GM19397 (cell line): ENCODE data around the gene ZNF787.

Source experiments
- ATAC-seq: cut with Tn5 transposase; IDR thresholded peaks from one replicate; pipeline ENCODE4 v1.9.1; 2021; ENCODE audit warnings: mild to moderate bottlenecking, moderate library complexity; ENCODE audit not compliant: unreplicated experiment

Gene ZNF787

GRCh38 chr19:56144831-56145230 is 23.7 kb upstream of the ZNF787 start:
- ATAC-seq, result no peak

- no peak for ATAC-seq
These were observed 23.3 kb upstream of the ZNF787 start for GRCh38 chr19:56144376-56144775.

GRCh38 chr19:56142897-56143434 is 21.9 kb upstream of the ZNF787 start:
- ATAC-seq, result no peak

- no peak for ATAC-seq
These were observed 21.1 kb upstream of the ZNF787 start for GRCh38 chr19:56142087-56142787.

GRCh38 chr19:56141417-56141993 is 20.4 kb upstream of the ZNF787 start:
- ATAC-seq, result no peak

- ATAC-seq, result peak; percentile 93
These were observed 19.7 kb upstream of the ZNF787 start, which contains the start of gene ZNF444 for GRCh38 chr19:56140583-56141416. TSS of gene ZNF444 (plus strand) at chr19:56141287. CDS start at chr19:56146912, 5,625 bp downstream.

GRCh38 chr19:56139847-56140582 is 18.9 kb upstream of the ZNF787 start:
- ATAC-seq, result no peak

- ATAC-seq, result no peak
These were observed 17.0 kb upstream of the ZNF787 start for GRCh38 chr19:56138069-56138468.

GRCh38 chr19:56137405-56137804 is 16.3 kb upstream of the ZNF787 start:
- no peak for ATAC-seq

GRCh38 chr19:56136362-56136761 is 15.3 kb upstream of the ZNF787 start:
- no peak for ATAC-seq

GRCh38 chr19:56134654-56134921 is 13.5 kb upstream of the ZNF787 start:
- ATAC-seq, result no peak

- no peak for ATAC-seq
These were observed 13.0 kb upstream of the ZNF787 start for GRCh38 chr19:56133858-56134653.

- ATAC-seq, result no peak
These were observed 11.3 kb upstream of the ZNF787 start for GRCh38 chr19:56132316-56132822.

- ATAC-seq, result no peak
These were observed 10.6 kb upstream of the ZNF787 start for GRCh38 chr19:56131651-56132050.

GRCh38 chr19:56130006-56130405 is 8.9 kb upstream of the ZNF787 start:
- no peak for ATAC-seq

GRCh38 chr19:56126983-56127780 is 6.1 kb upstream of the ZNF787 start:
- no peak for ATAC-seq

GRCh38 chr19:56125806-56126590 is 4.9 kb upstream of the ZNF787 start:
- no peak for ATAC-seq

- ATAC-seq, result no peak
These were observed 3.5 kb upstream of the ZNF787 start for GRCh38 chr19:56124578-56124977.
